GM19455 (cell line): ENCODE measurements around the gene DDX24.

Experiments
- ATAC-seq: cut with Tn5 transposase; IDR thresholded peaks from one replicate; pipeline ENCODE4 v1.9.1; 2021; ENCODE audit not compliant: unreplicated experiment

Gene DDX24, protein sequence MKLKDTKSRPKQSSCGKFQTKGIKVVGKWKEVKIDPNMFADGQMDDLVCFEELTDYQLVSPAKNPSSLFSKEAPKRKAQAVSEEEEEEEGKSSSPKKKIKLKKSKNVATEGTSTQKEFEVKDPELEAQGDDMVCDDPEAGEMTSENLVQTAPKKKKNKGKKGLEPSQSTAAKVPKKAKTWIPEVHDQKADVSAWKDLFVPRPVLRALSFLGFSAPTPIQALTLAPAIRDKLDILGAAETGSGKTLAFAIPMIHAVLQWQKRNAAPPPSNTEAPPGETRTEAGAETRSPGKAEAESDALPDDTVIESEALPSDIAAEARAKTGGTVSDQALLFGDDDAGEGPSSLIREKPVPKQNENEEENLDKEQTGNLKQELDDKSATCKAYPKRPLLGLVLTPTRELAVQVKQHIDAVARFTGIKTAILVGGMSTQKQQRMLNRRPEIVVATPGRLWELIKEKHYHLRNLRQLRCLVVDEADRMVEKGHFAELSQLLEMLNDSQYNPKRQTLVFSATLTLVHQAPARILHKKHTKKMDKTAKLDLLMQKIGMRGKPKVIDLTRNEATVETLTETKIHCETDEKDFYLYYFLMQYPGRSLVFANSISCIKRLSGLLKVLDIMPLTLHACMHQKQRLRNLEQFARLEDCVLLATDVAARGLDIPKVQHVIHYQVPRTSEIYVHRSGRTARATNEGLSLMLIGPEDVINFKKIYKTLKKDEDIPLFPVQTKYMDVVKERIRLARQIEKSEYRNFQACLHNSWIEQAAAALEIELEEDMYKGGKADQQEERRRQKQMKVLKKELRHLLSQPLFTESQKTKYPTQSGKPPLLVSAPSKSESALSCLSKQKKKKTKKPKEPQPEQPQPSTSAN

GRCh38 chr14:94080621-94081385 is at the start of gene DDX24, which contains the start of gene IFI27L1:
DDX24 (minus strand) TSS chr14:94081202; CDS start chr14:94079742, 1,460 bp downstream.
IFI27L1 (plus strand) TSS chr14:94081310; CDS start chr14:94096938, 15,628 bp downstream.
- peak; percentile 98 for ATAC-seq

DNA sequence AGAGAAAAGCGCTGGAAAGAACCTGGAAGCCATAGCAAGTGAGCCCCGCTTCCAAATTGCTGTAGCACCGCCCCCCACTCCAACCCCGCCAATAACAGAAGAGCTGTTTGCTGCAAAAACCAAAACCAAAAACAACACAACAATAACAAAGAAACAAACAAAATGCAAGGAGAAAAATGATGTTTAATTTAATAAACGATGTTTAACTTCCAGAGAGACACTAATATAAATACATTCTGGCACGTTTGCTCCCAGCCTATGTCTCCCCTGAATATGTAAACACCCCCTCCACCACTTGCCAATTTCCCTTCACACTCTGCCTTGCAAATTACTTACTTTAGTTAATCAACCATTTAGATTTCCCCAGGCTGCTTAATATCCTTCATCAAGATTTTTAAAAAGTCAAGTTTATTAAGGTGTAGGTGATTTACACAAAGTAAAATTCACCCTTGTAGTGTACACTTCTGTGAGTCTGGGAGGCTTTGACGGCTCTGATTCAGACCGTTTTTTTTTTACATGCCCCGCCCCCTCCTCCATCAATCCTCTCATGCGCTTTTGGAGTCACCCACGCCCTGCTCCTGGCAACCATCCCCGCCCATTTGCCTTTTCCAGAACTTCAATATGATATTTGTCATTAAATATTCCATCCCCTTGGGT is 48.9 kb upstream of the DDX24 start:
- ATAC-seq: no peak

GRCh38 chr14:94129111-94129757 is 48.2 kb upstream of the DDX24 start, which contains the start of gene IFI27L2:
IFI27L2 (minus strand) TSS chr14:94129604; CDS start chr14:94129564, 40 bp downstream.
- peak; percentile 95 for ATAC-seq

- ATAC-seq: no peak
Measured at GRCh38 chr14:94128216-94128839, 47.3 kb upstream of the DDX24 start.

DNA sequence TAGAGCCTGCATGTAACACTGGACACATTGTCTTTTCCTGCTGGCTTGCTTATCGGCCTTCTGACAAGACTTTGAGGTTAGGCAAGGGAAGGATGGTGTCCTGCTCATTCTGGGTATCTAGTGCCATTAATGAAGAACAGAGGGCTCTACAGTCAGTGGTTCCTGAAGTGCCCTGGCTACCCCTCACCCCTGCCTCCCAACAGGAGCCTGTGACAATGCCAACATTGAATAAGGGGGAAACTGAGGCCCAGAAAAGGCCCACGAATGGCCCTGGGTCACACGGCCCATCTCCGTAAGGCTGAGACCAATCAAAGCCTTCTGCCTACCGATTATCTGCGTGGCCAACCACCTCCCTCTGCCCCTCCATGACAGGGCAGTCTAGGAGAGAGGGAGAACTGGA is 46.3 kb upstream of the DDX24 start:
- ATAC-seq: no peak

DNA sequence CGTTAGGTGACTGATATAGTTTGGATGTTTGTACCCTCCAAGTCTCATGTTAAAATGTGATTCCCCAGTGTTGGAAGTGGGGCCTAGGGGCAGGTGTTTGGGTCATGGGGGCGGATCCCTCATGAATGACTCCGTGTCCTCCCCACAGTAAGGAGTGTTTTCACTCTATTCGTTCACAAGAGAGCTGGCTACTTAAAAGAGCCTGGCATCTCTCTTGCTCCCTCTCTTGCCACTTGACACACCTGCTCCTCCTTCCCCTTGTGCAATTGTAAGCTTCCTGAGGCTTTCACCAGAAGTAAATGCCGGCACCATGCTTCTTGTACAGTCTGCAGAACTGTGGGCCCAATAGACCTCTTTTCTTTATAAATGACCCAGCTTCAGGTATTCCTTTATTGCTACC is 45.8 kb upstream of the DDX24 start:
- no peak for ATAC-seq

DNA sequence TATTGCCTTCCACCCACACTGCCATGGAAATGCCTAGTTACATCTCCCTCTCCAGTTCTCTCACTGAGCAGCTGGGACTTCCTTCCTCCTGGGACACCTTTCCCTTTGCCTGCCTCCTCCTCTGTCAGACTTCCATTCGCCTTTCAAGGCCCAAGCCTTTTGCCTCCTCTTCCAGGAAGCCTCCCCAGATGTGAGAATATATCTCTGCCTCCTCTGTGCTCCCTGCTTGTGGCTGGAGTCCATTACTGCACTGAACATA is 45.3 kb upstream of the DDX24 start:
- no peak for ATAC-seq

DNA sequence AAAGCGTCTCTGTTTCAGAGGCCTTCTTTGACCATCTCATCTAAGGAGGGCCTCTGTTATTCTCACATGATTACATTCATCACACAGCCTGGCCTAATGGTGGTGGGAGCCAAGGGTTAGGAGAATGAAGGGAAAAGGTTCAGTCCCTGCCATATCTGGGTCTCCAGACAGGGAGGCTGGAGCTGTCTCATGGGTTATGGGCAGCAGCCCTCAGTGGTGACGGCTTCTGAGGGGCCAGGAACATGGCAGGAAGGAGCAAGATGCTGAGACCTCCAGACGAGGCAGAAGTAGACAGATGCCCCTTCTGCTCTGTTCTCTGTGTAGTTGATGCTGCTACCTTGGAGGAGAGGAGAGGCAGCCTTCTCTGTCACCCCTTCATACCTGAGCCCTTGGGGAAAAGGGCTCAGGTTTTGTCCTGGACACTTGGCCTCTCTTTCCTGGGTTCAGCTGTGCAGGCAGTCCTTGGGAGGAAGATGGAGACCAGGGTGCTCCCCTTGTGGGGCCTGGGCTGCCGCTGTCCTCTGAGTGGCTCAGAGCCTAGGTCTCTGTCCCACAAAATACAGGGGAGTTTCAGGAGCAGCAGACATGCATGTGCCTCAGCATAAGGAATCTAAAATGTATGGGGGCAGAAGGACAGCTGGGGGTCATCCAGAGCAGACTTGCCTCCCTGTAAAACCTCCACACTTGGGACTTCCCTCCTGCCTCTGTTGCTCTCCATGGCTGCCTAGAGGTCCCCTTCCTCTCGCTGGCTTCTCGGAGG is 44.8 kb upstream of the DDX24 start:
- ATAC-seq: no peak

GRCh38 chr14:94124582-94125377 is 43.8 kb upstream of the DDX24 start:
- no peak for ATAC-seq

GRCh38 chr14:94123868-94124267 is 42.9 kb upstream of the DDX24 start:
- ATAC-seq: no peak

DNA sequence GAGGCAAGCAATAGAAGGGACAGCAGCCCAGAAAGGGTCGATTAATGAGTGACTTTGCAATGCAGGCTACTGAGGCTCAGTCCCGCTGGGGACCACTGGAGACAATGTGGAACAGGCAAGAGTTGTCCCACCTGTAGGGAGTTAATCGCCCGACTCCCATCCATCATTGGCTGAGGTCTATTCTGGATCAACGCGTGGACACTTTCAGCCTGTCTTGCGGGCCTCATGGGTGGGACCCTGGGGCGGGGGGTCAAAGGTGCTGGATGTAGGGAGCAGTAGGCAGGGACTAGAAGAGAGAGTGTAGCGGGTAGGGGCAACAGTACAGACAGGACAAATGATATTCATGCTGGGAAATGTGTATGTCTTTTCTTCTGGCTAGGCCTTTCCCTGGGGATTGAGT is 42.3 kb upstream of the DDX24 start:
- no peak for ATAC-seq

DNA sequence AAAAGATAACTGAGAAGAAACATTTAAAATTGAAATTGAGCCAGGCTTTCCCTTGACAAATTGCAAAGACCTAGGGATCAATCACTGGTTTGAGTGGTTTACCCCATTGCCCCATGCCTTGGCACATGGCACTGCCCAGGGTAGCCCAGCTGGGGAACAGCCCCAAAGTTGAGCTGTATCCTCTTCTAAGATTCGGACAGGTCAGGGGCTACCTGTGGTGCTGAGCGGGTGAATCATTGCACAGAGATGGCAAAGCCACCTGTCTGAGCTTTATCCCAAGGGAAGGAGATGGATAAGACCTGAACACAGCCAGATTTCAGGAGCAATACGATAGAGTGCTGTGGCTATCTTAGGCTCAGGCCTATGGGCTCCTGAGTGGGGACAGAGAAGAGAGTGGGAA is 41.4 kb upstream of the DDX24 start:
- no peak for ATAC-seq

GRCh38 chr14:94121485-94121884 is 40.5 kb upstream of the DDX24 start:
- no peak for ATAC-seq

DNA sequence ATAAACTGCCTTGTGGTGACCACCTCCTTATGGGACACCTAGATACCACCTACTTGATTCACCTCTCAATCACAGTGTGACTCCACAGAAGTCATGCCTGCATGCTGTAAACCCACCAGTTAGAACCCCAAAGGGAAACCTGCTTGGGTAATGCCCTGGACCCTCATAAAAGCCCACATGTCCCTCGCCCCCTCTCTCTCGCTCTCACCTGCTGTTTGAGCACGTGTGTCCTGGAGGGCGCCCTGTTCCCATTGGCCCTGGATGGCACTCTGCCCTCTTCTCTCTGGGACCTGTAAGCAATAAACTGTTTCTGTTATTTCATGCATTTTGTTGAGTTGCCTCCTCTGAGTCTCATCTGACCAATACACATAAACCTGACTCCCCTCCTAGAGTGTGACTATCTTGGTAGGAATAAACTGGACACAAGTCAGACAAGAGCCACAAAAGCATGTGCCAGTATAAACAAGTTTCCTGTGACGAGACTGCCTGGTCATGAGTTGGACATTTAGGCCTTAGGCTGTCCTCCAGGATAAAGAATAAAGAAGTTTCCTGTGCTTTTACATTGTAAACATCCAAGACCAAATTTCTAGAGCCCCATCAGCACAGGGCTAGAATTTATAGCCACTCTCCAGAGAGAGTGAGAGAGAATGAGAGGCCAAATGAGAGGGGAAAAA is 39.8 kb upstream of the DDX24 start:
- ATAC-seq: no peak

DNA sequence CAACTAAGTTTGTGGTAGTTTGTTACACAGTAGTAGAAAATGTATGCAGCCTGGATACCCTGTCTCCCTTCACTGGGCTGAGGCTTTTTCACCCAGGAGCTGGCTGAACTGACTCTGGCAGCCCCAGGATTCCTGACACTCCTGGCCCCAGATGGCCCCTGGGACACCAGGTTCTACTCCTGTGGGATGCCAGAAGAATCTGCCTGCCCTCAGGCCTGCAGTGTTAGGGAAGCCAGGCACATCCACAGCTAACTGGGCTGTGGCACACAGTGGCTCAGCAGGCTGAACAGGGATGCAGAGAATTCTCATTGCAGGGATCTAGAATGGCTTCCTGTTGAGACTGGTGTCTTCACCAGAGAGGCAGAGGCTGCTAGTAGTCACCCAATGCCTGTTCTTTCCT is 38.1 kb upstream of the DDX24 start:
- ATAC-seq: no peak

- ATAC-seq: no peak
Measured at GRCh38 chr14:94117856-94118255, 36.9 kb upstream of the DDX24 start.

GRCh38 chr14:94116701-94117100 is 35.7 kb upstream of the DDX24 start:
- ATAC-seq: no peak

- no peak for ATAC-seq
Measured at GRCh38 chr14:94115631-94116030, 34.6 kb upstream of the DDX24 start.
